Measurements from ENCODE around the gene SPNS3. TPM values are rescaled to one million over a fixed set of nuclear protein-coding genes. Genes with fewer than 3 reads are reported as not detected.

SPNS3 gene
- total RNA-seq, 1 donor from 2014 or later = 0.34 TPM

GRCh38 chr17:4513113-4514032 lies 79.6 kb downstream of the SPNS3 start:
- Mint-ChIP-seq H3K27ac (peak overlapping the region; percentile 98), H3K4me3 (peak overlapping the region; percentile 39), H3K4me1 (ENCODE audit: unreplicated experiment) (peaks cover 12% of the 10 kb centered on the region), H3K9me3 (no peaks in the 10 kb centered on the region), H3K36me3 (no peaks in the 10 kb centered on the region), H3K27me3 (no peaks in the 10 kb centered on the region)
- TF ChIP-seq, protein P1, sequence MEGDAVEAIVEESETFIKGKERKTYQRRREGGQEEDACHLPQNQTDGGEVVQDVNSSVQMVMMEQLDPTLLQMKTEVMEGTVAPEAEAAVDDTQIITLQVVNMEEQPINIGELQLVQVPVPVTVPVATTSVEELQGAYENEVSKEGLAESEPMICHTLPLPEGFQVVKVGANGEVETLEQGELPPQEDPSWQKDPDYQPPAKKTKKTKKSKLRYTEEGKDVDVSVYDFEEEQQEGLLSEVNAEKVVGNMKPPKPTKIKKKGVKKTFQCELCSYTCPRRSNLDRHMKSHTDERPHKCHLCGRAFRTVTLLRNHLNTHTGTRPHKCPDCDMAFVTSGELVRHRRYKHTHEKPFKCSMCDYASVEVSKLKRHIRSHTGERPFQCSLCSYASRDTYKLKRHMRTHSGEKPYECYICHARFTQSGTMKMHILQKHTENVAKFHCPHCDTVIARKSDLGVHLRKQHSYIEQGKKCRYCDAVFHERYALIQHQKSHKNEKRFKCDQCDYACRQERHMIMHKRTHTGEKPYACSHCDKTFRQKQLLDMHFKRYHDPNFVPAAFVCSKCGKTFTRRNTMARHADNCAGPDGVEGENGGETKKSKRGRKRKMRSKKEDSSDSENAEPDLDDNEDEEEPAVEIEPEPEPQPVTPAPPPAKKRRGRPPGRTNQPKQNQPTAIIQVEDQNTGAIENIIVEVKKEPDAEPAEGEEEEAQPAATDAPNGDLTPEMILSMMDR (conservative IDR thresholded peaks at IDR 0.05) = no peak
- DNase-seq (ENCODE audit: extremely low spot score, unreplicated experiment) = no peak

DNA sequence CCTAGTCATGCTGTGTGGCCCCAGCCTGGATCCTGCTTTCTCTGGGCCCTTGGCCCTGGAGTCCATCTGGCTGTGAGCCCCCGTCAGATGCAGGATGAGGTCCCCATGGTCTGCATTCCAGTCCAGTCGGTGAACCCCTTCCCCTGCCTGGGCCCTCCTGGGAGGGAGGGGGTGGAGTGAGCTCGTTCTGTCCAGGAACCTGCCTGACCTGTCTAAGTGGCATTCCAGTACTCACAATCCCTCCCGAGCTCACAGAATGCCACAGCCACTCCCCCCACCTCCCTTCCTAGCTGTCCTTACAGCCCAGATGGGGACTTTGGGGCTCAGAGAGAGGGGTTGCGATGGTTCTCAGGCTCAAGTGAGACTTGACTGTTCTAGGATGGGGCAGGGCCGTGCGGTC lies 80.5 kb downstream of the SPNS3 start:
- H3K27ac Mint-ChIP-seq = peak overlapping the region; percentile 98
- DNase-seq (ENCODE audit: extremely low spot score, unreplicated experiment) = no peak

DNA sequence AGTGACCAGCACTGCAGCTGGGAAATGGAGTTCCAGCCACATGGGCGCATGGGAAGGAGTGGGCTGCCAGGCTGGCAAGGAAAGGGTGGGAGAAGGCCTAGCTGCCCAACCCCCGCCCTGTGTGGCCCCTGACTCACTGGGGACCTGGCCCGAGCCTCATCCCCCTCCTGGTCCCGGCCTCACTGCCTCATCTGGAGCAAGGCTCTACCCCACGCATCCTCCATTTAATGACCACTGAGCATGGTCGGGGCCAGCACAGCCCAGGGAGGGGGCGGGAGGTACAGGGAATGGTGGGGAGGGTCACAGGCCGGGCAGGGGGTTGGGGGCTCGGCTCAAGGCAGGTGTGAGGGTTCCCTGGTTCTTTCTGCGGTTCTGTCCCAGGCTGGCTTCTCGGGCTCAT lies 81.0 kb downstream of the SPNS3 start:
- H3K4me1 Mint-ChIP-seq (ENCODE audit: unreplicated experiment) = peaks cover 6% of the 10 kb centered on the region
- no peak for DNase-seq (ENCODE audit: extremely low spot score, unreplicated experiment)
- peak overlapping the region; percentile 72 for H3K4me3 Mint-ChIP-seq
- TF ChIP-seq, protein P1 (conservative IDR thresholded peaks at IDR 0.05) = no peak
- no peaks in the 10 kb centered on the region for H3K36me3 Mint-ChIP-seq
- no peaks in the 10 kb centered on the region for H3K27me3 Mint-ChIP-seq
- H3K27ac Mint-ChIP-seq = peak overlapping the region; percentile 98
- H3K9me3 Mint-ChIP-seq = no peaks in the 10 kb centered on the region

More for the DNA sequence above, 80.5 kb downstream of the SPNS3 start:
- Mint-ChIP-seq H3K36me3 (no peaks in the 10 kb centered on the region), H3K27me3 (no peaks in the 10 kb centered on the region), H3K9me3 (no peaks in the 10 kb centered on the region), H3K4me1 (ENCODE audit: unreplicated experiment) (peaks cover 6% of the 10 kb centered on the region), H3K4me3 (peak overlapping the region; percentile 72)
- TF ChIP-seq, protein P1 (conservative IDR thresholded peaks at IDR 0.05) = no peak

DNA sequence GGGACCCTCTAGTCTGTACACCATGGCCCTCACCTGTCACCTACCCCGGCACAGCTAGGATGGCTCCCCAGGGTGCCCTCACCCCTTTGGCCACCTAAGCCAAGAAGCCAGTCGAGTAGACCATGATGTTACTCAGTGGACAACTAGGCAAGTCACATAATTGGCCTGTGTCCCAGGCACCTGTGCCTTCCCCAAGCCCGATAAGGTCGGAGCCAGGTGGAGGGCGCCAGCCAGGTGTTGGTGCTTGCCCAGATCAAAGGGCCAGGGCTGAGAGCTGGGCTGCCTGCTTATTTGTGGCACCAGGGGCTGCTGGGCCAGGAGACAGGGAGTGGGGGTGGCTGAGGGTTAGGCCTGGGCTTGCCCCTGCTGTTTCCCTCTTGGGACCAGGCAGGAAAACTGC lies 81.8 kb downstream of the SPNS3 start:
- Mint-ChIP-seq H3K27ac (peak overlapping the region; percentile 98), H3K4me3 (no peak overlapping the region), H3K9me3 (no peaks in the 10 kb centered on the region), H3K27me3 (no peaks in the 10 kb centered on the region), H3K36me3 (no peaks in the 10 kb centered on the region), H3K4me1 (ENCODE audit: unreplicated experiment) (peaks cover 8% of the 10 kb centered on the region)
- DNase-seq (ENCODE audit: extremely low spot score, unreplicated experiment) = no peak
- TF ChIP-seq, protein P1 (conservative IDR thresholded peaks at IDR 0.05) = no peak

DNA sequence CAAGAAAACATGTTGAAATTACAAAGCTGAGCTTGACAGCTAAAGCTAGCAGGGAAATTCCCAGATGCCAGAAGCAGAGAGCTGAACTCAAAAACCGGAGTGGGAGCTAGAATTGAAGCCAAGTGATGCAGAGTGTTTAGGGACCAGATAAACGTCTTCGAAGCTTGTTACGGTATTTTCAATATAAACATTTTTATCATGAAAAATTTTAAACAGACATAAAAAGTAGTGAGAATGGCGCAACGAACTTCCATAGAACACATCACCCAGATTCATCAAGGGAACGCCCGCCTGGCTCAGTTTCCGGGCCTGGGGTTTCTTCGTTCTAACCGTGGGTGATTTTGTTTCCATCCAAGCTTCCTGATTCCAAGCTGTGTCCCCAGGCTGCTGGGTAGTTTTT lies 83.0 kb downstream of the SPNS3 start:
- Mint-ChIP-seq H3K4me3 (no peak overlapping the region), H3K27me3 (no peaks in the 10 kb centered on the region), H3K36me3 (no peaks in the 10 kb centered on the region), H3K9me3 (no peaks in the 10 kb centered on the region), H3K27ac (no peak overlapping the region), H3K4me1 (ENCODE audit: unreplicated experiment) (peaks cover 11% of the 10 kb centered on the region)
- TF ChIP-seq, protein P1 (conservative IDR thresholded peaks at IDR 0.05) = no peak
- DNase-seq (ENCODE audit: extremely low spot score, unreplicated experiment) = no peak

Data from type B pancreatic cell (in vitro differentiated cells).